Stimulated activated CD4-positive, alpha-beta T cell treated with anti-CD3 and anti-CD28 coated beads, Interleukin-4, amount 100 ng/mL, for 1 hour (primary cell): ENCODE data around the gene TMEM164.

Experiments
- DNase-seq: peaks from one replicate; pipeline ENCODE4 v3.0.0-alpha.2; 2020

TMEM164 gene

GRCh38 chrX:110004215-110004614 lies 1.3 kb downstream of the TMEM164 start:
- no peak for DNase-seq

GRCh38 chrX:110004731-110005369 lies 1.9 kb downstream of the TMEM164 start:
- DNase-seq = no peak

GRCh38 chrX:110006161-110006560 lies 3.2 kb downstream of the TMEM164 start:
- no peak for DNase-seq

GRCh38 chrX:110006821-110007375 lies 4.0 kb downstream of the TMEM164 start:
- DNase-seq = no peak

GRCh38 chrX:110008011-110008635 lies 5.2 kb downstream of the TMEM164 start:
- DNase-seq = no peak

- DNase-seq = no peak
Measured at GRCh38 chrX:110012818-110013485, 10.0 kb downstream of the TMEM164 start.

- DNase-seq = no peak
Measured at GRCh38 chrX:110013968-110014367, 11.1 kb downstream of the TMEM164 start.

- DNase-seq = no peak
Measured at GRCh38 chrX:110015032-110015431, 12.1 kb downstream of the TMEM164 start.

GRCh38 chrX:110015915-110016314 lies 13.0 kb downstream of the TMEM164 start:
- DNase-seq = no peak

GRCh38 chrX:110020536-110020935 lies 17.6 kb downstream of the TMEM164 start:
- DNase-seq = no peak

GRCh38 chrX:110021258-110022022 lies 18.5 kb downstream of the TMEM164 start:
- no peak for DNase-seq

- no peak for DNase-seq
Measured at GRCh38 chrX:110022599-110023448, 19.9 kb downstream of the TMEM164 start.

GRCh38 chrX:110025395-110025794 lies 22.5 kb downstream of the TMEM164 start:
- no peak for DNase-seq

GRCh38 chrX:110026099-110026844 lies 23.4 kb downstream of the TMEM164 start:
- no peak for DNase-seq

- DNase-seq = no peak
Measured at GRCh38 chrX:110032534-110033147, 29.7 kb downstream of the TMEM164 start.

GRCh38 chrX:110034036-110034435 lies 31.1 kb downstream of the TMEM164 start:
- DNase-seq = no peak

GRCh38 chrX:110036162-110037033 lies 33.5 kb downstream of the TMEM164 start:
- no peak for DNase-seq

GRCh38 chrX:110037178-110037577 lies 34.3 kb downstream of the TMEM164 start:
- DNase-seq = no peak

GRCh38 chrX:110038900-110039299 lies 36.0 kb downstream of the TMEM164 start:
- DNase-seq = no peak

GRCh38 chrX:110041980-110042379 lies 39.1 kb downstream of the TMEM164 start:
- no peak for DNase-seq
